ENCODE data around the gene TAS2R43. TPM values are rescaled to one million over a fixed set of nuclear protein-coding genes. Genes with fewer than 3 reads are reported as not detected.
"Not testable (repeated sequence)": the region's sequence is repeated elsewhere in the genome, so short reads cannot be mapped to it uniquely, and the experiment has no call there.

The TAS2R43 gene
- total and polyA plus RNA-seq, 5 experiments from 2014 or later: 0.91 to 1.4 TPM; not detected in 3

DNA sequence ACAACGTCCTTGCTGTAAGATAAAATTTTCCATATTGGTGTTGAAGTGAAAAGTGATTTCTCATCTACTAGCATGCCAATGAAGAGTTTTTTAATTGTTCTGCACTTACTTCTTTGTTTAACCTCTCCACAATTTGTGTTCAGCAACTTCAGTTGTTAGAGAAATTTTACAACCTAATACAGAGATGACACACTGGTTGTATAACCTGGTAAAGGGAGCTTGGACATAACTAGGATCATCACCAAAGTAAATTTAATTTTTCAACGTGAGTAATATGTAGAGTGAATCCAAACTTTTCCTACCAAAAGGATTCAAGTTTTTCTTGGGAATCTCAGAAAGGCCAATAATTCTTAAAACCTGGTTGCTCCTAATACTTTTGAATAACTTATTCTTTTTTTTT lies 13.4 kb upstream of the TAS2R43 start:
- Mint-ChIP-seq H3K27ac (no peak overlapping the region), H3K27me3 (no peaks in the 10 kb centered on the region), H3K4me1 (peaks cover 23 to 34% (median 31%) of the 10 kb centered on the region in 4 donors), H3K4me3 (no peak overlapping the region), H3K9me3 (peaks cover 0 to 31% (median 19%) of the 10 kb centered on the region in 9 donors), H3K36me3 (peaks cover 29 to 73% (median 66%) of the 10 kb centered on the region in 3 donors)
- DNase-seq (no peak), ATAC-seq (no peak)
- POLR2A ChIA-PET: no interaction called here

- POLR2A ChIA-PET, H3K27me3 Mint-ChIP-seq, H3K4me1 Mint-ChIP-seq, H3K4me3 Mint-ChIP-seq, H3K9me3 Mint-ChIP-seq, H3K27ac Mint-ChIP-seq, DNase-seq, ATAC-seq: not testable (repeated sequence)
- H3K36me3 Mint-ChIP-seq: peaks cover 12 to 33% (median 19%) of the 10 kb centered on the region in 3 donors
These were observed 2.8 kb upstream of the TAS2R43 start for GRCh38 chr12:11094910-11095309.

GRCh38 chr12:11089246-11089645 lies 2.9 kb downstream of the TAS2R43 start:
- peaks cover 0 to 5% (median 1%) of the 10 kb centered on the region in 4 donors for H3K4me1 Mint-ChIP-seq
- no peak overlapping the region for H3K4me3 Mint-ChIP-seq
- peaks cover under 1 to 30% (median 15%) of the 10 kb centered on the region in 3 donors for H3K36me3 Mint-ChIP-seq
- POLR2A ChIA-PET: no interaction called here
- peaks cover 0 to 12% (median 0%) of the 10 kb centered on the region in 9 donors for H3K9me3 Mint-ChIP-seq
- no peak overlapping the region for H3K27ac Mint-ChIP-seq
- no peaks in the 10 kb centered on the region for H3K27me3 Mint-ChIP-seq
- ATAC-seq (no peak), DNase-seq (no peak)

GRCh38 chr12:11085419-11085818 lies 6.7 kb downstream of the TAS2R43 start:
- Mint-ChIP-seq H3K27ac (no peak overlapping the region), H3K4me1 (peaks cover 0 to 5% (median 0%) of the 10 kb centered on the region in 4 donors), H3K4me3 (no peak overlapping the region), H3K27me3 (no peaks in the 10 kb centered on the region), H3K36me3 (peaks cover 16 to 20% (median 18%) of the 10 kb centered on the region in 3 donors), H3K9me3 (peaks cover 2 to 26% (median 10%) of the 10 kb centered on the region in 9 donors)
- DNase-seq (no peak), ATAC-seq (no peak)
- POLR2A ChIA-PET: no interaction called here

DNA sequence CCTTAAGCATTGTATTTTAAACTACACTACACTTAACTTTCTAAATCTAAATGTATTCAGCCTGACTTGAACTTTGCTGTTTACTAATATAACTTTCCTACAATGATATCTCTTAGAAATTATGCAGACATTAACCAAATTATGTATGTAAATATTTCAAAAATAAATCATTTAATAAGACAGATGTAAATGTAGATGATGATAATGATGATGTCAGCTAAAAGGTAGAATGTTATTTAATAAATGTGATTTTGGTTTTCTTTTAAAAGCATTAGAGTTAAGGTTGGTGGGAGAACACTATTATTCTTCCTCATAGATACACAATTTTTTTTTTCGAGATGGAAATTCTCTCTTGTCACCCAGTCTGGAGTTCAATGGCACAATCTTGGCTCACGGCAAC lies 10.1 kb downstream of the TAS2R43 start:
- Mint-ChIP-seq H3K9me3 (peaks cover 2 to 22% (median 12%) of the 10 kb centered on the region in 9 donors), H3K36me3 (peaks cover 16 to 20% (median 17%) of the 10 kb centered on the region in 3 donors), H3K27ac (no peak overlapping the region), H3K27me3 (no peaks in the 10 kb centered on the region), H3K4me3 (no peak overlapping the region), H3K4me1 (peaks cover 4 to 16% (median 8%) of the 10 kb centered on the region in 4 donors)
- no peak for ATAC-seq
- POLR2A ChIA-PET: no interaction called here
- DNase-seq: no peak

DNA sequence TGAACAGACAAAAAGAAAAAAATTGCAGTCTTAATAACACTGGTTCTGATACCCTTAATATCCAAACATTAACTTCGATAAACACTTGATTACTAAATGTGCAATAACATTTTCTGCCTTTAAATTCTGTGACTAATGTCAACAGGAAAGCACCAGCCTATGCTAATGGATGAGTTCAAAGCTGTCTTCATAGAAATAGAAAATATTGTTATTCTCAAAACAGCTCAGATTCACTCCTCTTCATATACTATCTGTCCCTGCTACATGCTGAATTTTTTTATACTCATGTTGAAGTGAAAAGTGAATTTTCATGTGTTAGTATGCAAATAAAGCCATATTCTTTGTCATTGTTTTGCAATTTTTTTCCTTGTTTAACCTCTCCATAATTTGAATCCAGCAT lies 13.9 kb downstream of the TAS2R43 start:
- H3K4me1 Mint-ChIP-seq: peaks cover 10 to 20% (median 15%) of the 10 kb centered on the region in 4 donors
- no peak overlapping the region for H3K27ac Mint-ChIP-seq
- no peak for DNase-seq
- POLR2A ChIA-PET: no interaction called here
- H3K27me3 Mint-ChIP-seq: no peaks in the 10 kb centered on the region
- peaks cover 0 to 12% (median 10%) of the 10 kb centered on the region in 9 donors for H3K9me3 Mint-ChIP-seq
- no peak overlapping the region for H3K4me3 Mint-ChIP-seq
- no peak for ATAC-seq
- H3K36me3 Mint-ChIP-seq: peaks cover 4 to 14% (median 6%) of the 10 kb centered on the region in 3 donors

- H3K4me1 Mint-ChIP-seq: peaks cover 10 to 20% (median 16%) of the 10 kb centered on the region in 4 donors
- H3K9me3 Mint-ChIP-seq: peaks cover 0 to 7% (median 1%) of the 10 kb centered on the region in 9 donors
- ATAC-seq (no peak), DNase-seq (no peak)
- H3K36me3 Mint-ChIP-seq: peaks cover 0 to 18% (median 14%) of the 10 kb centered on the region in 3 donors
- H3K4me3 Mint-ChIP-seq: no peak overlapping the region
- H3K27ac Mint-ChIP-seq: no peak overlapping the region
- H3K27me3 Mint-ChIP-seq: no peaks in the 10 kb centered on the region
- POLR2A ChIA-PET: no interaction called here
These were observed 16.5 kb downstream of the TAS2R43 start for GRCh38 chr12:11075642-11076041.

DNA sequence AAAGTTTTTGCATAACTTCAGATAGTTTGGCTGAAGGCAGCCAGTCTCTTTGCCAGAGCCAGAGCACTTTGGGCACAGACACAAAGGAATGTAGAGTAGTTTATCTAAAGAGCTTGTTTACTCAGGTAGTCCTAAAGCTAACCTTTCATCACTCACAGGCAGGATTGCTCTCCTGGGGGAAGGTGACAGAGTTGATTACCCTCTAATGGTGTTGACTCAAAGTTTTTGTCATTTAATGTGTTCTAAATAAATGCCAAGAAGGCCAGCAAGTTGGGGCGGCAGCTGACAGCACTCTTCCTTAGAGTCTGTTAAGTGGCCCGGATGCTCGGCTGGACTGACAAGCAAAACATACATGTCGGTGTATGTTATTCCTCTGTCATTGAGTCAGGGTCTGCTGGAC lies 20.7 kb downstream of the TAS2R43 start:
- POLR2A ChIA-PET: no interaction called here
- peaks cover 0 to 27% (median 13%) of the 10 kb centered on the region in 3 donors for H3K36me3 Mint-ChIP-seq
- DNase-seq (no peak), ATAC-seq (no peak)
- H3K9me3 Mint-ChIP-seq: no peaks in the 10 kb centered on the region
- H3K4me3 Mint-ChIP-seq: no peak overlapping the region
- H3K27me3 Mint-ChIP-seq: no peaks in the 10 kb centered on the region
- H3K4me1 Mint-ChIP-seq: peaks cover 6 to 12% (median 10%) of the 10 kb centered on the region in 4 donors
- no peak overlapping the region for H3K27ac Mint-ChIP-seq

DNA sequence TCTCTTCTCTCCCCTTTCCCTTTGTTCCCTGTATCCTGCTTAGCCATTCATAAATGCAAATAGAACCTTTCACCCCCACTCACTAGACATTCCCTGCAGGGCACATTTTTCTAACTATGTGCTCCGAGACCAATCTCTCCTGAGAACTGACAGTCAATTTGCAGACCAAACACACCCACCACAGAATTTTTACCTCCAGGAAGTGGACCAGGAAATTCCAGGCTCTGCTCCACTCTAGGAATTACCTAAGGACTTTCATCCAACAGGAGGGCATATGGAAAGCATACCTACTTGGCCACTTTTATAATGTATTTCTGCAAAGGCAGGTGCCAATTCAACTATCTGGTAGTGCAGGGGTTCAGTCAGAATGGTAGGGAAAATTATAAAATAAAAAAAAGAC lies 21.1 kb downstream of the TAS2R43 start:
- Mint-ChIP-seq H3K27ac (no peak overlapping the region), H3K4me3 (no peak overlapping the region), H3K9me3 (peaks cover 0 to 4% (median 0%) of the 10 kb centered on the region in 9 donors), H3K36me3 (peaks cover 0 to 27% (median 13%) of the 10 kb centered on the region in 3 donors), H3K4me1 (peaks cover 6 to 13% (median 10%) of the 10 kb centered on the region in 4 donors), H3K27me3 (no peaks in the 10 kb centered on the region)
- POLR2A ChIA-PET: no interaction called here
- ATAC-seq: no peak
- DNase-seq: no peak

DNA sequence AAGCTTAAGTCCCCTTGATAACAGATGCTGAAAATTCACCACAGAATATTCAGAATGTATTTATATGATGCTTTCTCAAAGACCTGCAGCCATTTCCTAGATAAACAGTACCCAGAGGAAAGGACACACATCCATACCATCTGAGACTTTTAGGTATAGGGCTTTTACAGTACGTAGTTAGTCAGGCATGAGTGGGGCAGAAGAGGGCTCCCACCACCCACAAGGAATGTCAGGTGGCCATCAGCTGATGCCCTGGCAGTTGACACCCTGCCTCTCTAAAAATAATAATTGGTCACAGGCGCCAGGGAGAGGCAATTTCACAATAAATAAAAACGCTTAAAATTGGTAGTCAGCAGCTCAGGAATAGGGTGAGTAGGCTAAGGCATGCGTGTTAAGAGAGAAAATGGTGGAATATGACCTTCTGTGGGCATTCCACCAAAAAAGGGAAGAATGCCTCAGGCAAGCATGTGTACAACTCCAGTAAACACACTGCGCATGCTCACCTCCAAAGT lies 22.2 kb downstream of the TAS2R43 start:
- POLR2A ChIA-PET: no interaction called here
- H3K27ac Mint-ChIP-seq: no peak overlapping the region
- no peak overlapping the region for H3K4me3 Mint-ChIP-seq
- H3K4me1 Mint-ChIP-seq: peaks cover 9 to 17% (median 13%) of the 10 kb centered on the region in 4 donors
- no peaks in the 10 kb centered on the region for H3K27me3 Mint-ChIP-seq
- peaks cover 0 to 37% (median 17%) of the 10 kb centered on the region in 3 donors for H3K36me3 Mint-ChIP-seq
- H3K9me3 Mint-ChIP-seq: peaks cover 0 to 13% (median 0%) of the 10 kb centered on the region in 9 donors
- no peak for DNase-seq
- no peak for ATAC-seq

DNA sequence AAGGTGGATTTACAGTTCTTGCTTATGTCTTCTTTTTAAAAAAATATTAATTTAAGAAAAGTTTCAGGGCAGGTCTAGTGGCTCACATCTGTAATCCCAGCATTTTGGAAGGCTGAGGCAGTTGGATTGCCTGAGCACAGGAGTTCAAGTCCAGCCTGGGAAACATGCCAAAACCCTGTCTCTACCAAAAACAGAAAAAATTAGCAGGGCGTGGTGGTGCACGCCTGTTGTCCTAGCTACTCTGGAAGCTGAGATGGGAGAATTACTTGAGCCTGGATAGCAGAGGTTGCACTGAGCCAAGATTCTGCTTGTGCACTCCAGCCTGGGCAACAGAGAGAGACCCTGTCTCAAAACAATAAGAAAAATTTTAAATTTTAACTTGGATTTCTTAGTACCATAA lies 24.6 kb downstream of the TAS2R43 start:
- peaks cover 0 to 40% (median 13%) of the 10 kb centered on the region in 3 donors for H3K36me3 Mint-ChIP-seq
- POLR2A ChIA-PET: no interaction called here
- no peak overlapping the region for H3K27ac Mint-ChIP-seq
- peaks cover 0 to 13% (median 0%) of the 10 kb centered on the region in 9 donors for H3K9me3 Mint-ChIP-seq
- DNase-seq (no peak), ATAC-seq (no peak)
- peaks cover 5 to 23% (median 15%) of the 10 kb centered on the region in 4 donors for H3K4me1 Mint-ChIP-seq
- H3K4me3 Mint-ChIP-seq: no peak overlapping the region
- H3K27me3 Mint-ChIP-seq: no peaks in the 10 kb centered on the region

GRCh38 chr12:11062194-11062593 lies 29.9 kb downstream of the TAS2R43 start, which contains the start of gene TAS2R46:
TSS of gene TAS2R46 (minus strand) at chr12:11062294. CDS start at chr12:11062294, 0 bp downstream.
- POLR2A ChIA-PET, DNase-seq, ATAC-seq, H3K27me3 Mint-ChIP-seq, H3K4me3 Mint-ChIP-seq: not testable (repeated sequence)
- H3K36me3 Mint-ChIP-seq: peaks cover 0 to 20% (median 11%) of the 10 kb centered on the region in 3 donors
- H3K27ac Mint-ChIP-seq: peak within 1 kb of the TSS in 3 of 10 donors; percentile 0 to 24 (median 5)
- H3K4me1 Mint-ChIP-seq: peaks cover 12 to 36% (median 25%) of the 10 kb centered on the region in 4 donors
- peaks cover 0 to 13% (median 0%) of the 10 kb centered on the region in 9 donors for H3K9me3 Mint-ChIP-seq

DNA sequence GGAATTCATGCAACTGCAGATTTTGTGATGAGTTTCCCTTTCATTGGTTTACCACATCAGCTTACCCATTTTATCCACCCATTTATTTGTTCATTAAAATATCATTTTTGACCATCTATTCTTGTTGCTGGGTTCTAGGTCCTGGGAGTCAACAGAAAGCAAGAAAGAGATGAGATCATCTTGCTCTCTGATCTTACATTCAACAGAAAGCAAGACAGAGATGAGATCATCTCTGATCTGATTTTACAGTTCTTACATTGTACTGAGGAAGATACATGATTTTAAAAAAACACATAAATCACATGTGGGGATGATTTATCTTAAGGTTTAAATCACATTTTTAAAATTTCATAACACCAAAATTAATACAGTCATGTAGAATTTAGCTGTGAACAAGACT lies 32.3 kb downstream of the TAS2R43 start:
- POLR2A ChIA-PET: no interaction called here
- peaks cover 0 to 5% (median 0%) of the 10 kb centered on the region in 9 donors for H3K9me3 Mint-ChIP-seq
- H3K27me3 Mint-ChIP-seq: no peaks in the 10 kb centered on the region
- H3K4me3 Mint-ChIP-seq: no peak overlapping the region
- peaks cover 0 to 26% (median 17%) of the 10 kb centered on the region in 3 donors for H3K36me3 Mint-ChIP-seq
- ATAC-seq (no peak), DNase-seq (no peak)
- no peak overlapping the region for H3K27ac Mint-ChIP-seq
- H3K4me1 Mint-ChIP-seq: peaks cover 9 to 29% (median 20%) of the 10 kb centered on the region in 4 donors
